Measurements from ENCODE around the gene F5.

F5 gene

GRCh38 chr1:169473347-169473746 is 112.9 kb downstream of the F5 start:
- peaks cover 41% of the 10 kb centered on the region for H3K36me3 ChIP-seq (ENCODE audit: control insufficient read depth, insufficient read depth, low read length)
- H3K9me3 ChIP-seq (ENCODE audit: control insufficient read depth, insufficient read depth, low read length) = no peaks in the 10 kb centered on the region
- H3K27ac ChIP-seq (ENCODE audit: low read depth, low read length) = no peak overlapping the region
- H3K4me3 ChIP-seq (ENCODE audit: low read depth, low read length) = no peak overlapping the region
- H3K9ac ChIP-seq (ENCODE audit: low read depth, low read length) = no peak overlapping the region
- H3K4me1 ChIP-seq (ENCODE audit: control insufficient read depth, insufficient read depth, low read length) = no peaks in the 10 kb centered on the region
- H3K27me3 ChIP-seq (ENCODE audit: control insufficient read depth, insufficient read depth, low read length) = no peaks in the 10 kb centered on the region

DNA sequence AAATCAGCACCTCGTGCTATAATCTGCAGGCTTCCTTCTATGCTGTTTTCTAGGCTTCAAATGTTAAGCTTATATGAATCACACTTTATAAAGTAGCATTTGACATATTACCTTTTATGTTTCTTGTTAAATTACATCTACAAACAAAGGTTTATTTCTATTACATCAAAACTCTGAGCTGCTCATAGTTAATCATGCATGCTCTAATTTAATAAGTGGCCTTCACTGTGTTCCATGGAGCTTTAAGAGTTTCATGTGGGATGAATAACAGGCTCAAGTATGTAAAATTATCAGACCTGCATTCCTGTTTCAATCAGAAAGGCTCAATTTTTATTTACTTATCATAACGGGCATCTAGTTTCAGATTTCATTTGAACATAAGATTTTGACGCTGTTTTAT is 113.5 kb downstream of the F5 start:
- H3K9me3 ChIP-seq (ENCODE audit: control insufficient read depth, insufficient read depth, low read length) = no peaks in the 10 kb centered on the region
- H3K4me1 ChIP-seq (ENCODE audit: control insufficient read depth, insufficient read depth, low read length) = no peaks in the 10 kb centered on the region
- H3K9ac ChIP-seq (ENCODE audit: low read depth, low read length) = no peak overlapping the region
- no peak overlapping the region for H3K27ac ChIP-seq (ENCODE audit: low read depth, low read length)
- H3K4me3 ChIP-seq (ENCODE audit: low read depth, low read length) = no peak overlapping the region
- H3K36me3 ChIP-seq (ENCODE audit: control insufficient read depth, insufficient read depth, low read length) = peaks cover 47% of the 10 kb centered on the region
- no peaks in the 10 kb centered on the region for H3K27me3 ChIP-seq (ENCODE audit: control insufficient read depth, insufficient read depth, low read length)

DNA sequence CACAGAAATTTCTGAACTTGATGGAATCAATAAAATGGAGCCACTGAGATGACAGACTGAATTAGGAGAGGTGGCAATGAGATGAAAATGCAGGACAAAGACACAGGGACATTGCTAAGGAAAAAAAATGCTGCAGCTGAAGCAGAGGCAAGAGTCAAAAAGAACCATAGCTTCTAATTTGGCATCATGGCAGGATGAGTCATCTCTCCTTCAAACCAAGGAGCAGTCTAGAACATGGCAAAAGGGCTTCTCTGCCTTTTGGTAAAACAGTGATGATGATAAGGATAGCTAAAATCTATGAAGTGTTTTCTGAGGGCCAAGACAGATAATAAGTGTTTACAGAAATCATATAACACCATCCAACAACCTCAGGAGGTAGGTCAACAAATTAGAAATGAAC is 117.3 kb downstream of the F5 start:
- Histone ChIP-seq H3K4me1 (ENCODE audit: control insufficient read depth, insufficient read depth, low read length) (no peaks in the 10 kb centered on the region), H3K27me3 (ENCODE audit: control insufficient read depth, insufficient read depth, low read length) (no peaks in the 10 kb centered on the region), H3K27ac (ENCODE audit: low read depth, low read length) (no peak overlapping the region), H3K9ac (ENCODE audit: low read depth, low read length) (no peak overlapping the region), H3K4me3 (ENCODE audit: low read depth, low read length) (no peak overlapping the region), H3K36me3 (ENCODE audit: control insufficient read depth, insufficient read depth, low read length) (peaks cover 45% of the 10 kb centered on the region), H3K9me3 (ENCODE audit: control insufficient read depth, insufficient read depth, low read length) (no peaks in the 10 kb centered on the region)

DNA sequence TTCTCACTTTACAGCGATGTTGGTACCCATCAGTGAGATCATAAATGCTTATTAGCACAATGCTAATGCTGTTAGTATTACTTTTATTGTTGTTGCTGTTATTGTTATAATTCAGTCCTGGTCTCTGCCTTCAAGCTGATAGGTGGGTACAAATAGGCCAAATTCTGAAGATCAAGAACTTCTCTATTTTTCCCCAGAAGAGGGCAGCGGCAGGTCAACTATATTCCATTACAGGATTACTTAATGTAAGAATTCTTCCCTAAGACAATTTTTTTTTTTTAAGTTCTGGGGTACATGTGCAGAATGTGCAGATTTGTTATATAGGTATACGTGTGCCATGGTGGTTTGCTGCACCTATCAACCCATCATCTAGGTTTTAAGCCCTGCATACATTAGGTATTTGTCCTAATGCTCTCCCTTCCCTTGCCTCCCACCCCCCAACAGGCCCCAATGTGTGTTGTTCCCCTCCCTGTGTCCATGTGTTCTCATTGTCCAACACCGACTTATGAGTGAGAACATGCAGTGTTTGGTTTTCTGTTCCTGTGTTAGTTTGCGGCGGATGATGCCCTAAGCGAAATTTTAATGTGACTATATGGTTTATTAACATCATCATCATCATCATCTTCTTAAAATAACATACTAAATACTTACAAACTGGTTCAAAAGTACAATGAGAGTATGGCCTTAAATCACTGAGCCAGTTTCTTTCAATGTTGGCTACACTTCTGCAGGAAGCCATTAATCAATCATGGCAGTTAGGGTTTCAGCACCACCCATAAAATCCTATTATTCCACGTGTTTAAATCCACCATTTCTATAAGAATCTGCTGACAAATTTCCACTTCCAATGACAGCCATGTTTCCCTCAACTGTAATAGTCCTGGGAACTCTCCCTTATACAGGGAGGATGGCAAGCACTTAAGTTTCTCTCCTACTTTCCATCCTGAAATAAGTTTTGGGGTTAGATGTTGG is 119.7 kb downstream of the F5 start:
- Histone ChIP-seq H3K27me3 (ENCODE audit: control insufficient read depth, insufficient read depth, low read length) (no peaks in the 10 kb centered on the region), H3K9ac (ENCODE audit: low read depth, low read length) (no peak overlapping the region), H3K9me3 (ENCODE audit: control insufficient read depth, insufficient read depth, low read length) (no peaks in the 10 kb centered on the region), H3K4me1 (ENCODE audit: control insufficient read depth, insufficient read depth, low read length) (no peaks in the 10 kb centered on the region), H3K36me3 (ENCODE audit: control insufficient read depth, insufficient read depth, low read length) (peaks cover 45% of the 10 kb centered on the region), H3K27ac (ENCODE audit: low read depth, low read length) (no peak overlapping the region), H3K4me3 (ENCODE audit: low read depth, low read length) (no peak overlapping the region)

DNA sequence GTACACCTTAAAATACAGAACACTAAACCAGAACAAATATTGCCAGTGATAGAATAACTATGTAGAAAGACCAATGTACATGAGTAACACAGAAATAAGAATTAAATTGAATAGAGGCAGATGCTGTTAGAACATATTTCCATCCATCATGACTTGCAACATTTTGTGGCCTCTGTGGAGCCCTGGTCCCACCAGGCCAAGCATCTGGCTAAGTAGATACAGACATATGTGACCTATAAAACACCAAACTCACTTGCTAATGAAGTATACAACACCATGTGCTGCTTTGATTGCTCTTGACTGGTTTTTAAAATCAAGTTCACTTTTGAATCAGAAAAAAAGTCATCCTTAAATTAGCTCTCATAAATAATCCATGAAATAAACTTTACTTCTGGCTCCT is 121.0 kb downstream of the F5 start:
- H3K27ac ChIP-seq (ENCODE audit: low read depth, low read length) = no peak overlapping the region
- H3K4me1 ChIP-seq (ENCODE audit: control insufficient read depth, insufficient read depth, low read length) = peaks cover 8% of the 10 kb centered on the region; the same call in 1 of the 2 replicates
- no peaks in the 10 kb centered on the region for H3K9me3 ChIP-seq (ENCODE audit: control insufficient read depth, insufficient read depth, low read length)
- H3K36me3 ChIP-seq (ENCODE audit: control insufficient read depth, insufficient read depth, low read length) = peaks cover 45% of the 10 kb centered on the region
- H3K9ac ChIP-seq (ENCODE audit: low read depth, low read length) = no peak overlapping the region
- no peaks in the 10 kb centered on the region for H3K27me3 ChIP-seq (ENCODE audit: control insufficient read depth, insufficient read depth, low read length)
- H3K4me3 ChIP-seq (ENCODE audit: low read depth, low read length) = no peak overlapping the region

All from HUES48 (cell line).